ENCODE data around the gene RNASE4. TPM values are rescaled to one million over a fixed set of nuclear protein-coding genes. Genes with fewer than 3 reads are reported as not detected.
A peak's percentile ranks its signal among the peaks of the same experiment; 100 is the strongest.

Gene RNASE4
- total and polyA plus RNA-seq, 9 donors, result 42.0 to 183 (median 102) TPM

DNA sequence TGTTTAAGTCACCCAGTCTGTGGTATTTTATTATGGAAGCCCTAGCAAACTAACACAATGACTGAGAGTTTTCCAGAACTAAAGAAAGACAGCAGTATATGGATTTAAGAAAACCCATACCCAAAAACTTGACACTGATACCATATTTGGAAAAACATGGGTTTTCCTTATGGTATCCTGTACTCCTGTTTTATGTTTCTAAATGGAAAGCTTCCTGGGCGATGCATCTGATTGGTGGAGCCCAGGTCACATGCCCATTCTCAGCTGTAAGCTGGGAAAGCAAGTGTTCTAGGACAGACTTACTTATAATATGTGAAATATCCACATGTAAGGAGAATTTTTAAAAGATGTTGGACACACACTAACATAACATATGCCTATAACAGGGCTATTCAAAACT is 4.5 kb upstream of the RNASE4 start:
- Histone ChIP-seq H3K36me3 (no peaks in the 10 kb centered on the region), H3K27me3 (no peaks in the 10 kb centered on the region), H3K4me1 (ENCODE audit: insufficient read depth) (peaks cover 2% of the 10 kb centered on the region), H3K4me3 (no peak overlapping the region), H3K9me3 (no peaks in the 10 kb centered on the region), H3K27ac (no peak overlapping the region)
- WGBS, 3 donors, result 80 to 90% (median 84%) methylated on average over 1 of the region's 1 CpG
- peak in 4 of 5 donors; percentile 40 to 59 (median 45) for DNase-seq
- TF ChIP-seq EP300 (IDR thresholded peaks at IDR 0.05), result no peak
- no peak for TF ChIP-seq CTCF (IDR thresholded peaks at IDR 0.05)
- intact Hi-C loops (cut with DNase I), result loop anchor here (5.0 to 10.0 kb wide), 12 partner anchors 48 to 425 kb away; partner anchors contain the start of genes PARP2 (in 2 of the 4), NDRG2 (in 1 of the 4), PIP4P1 (in 1 of the 4) and TMEM253 (in 1 of the 4)

DNA sequence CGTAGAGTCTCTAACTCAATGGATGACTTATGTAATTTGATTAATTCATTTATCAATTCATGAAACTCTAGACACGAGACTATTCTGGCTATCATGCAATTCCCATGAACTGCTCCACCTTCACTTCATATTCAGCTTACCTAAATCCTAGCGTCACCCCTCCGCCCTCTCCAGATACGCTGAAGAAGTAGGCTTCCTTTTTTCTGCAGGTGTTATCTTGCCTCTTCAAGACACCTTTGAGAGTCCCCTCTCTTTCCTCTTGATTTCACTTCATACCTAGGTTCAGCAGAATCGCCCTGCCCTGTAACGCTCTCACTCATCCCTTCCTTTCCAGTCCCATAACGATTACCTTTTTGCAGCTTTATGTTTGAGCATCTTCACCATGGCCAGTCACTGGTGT is 4.0 kb upstream of the RNASE4 start:
- no peak for TF ChIP-seq CTCF (IDR thresholded peaks at IDR 0.05)
- TF ChIP-seq POLR2A (IDR thresholded peaks at IDR 0.05), result no peak
- TF ChIP-seq EP300 (IDR thresholded peaks at IDR 0.05), result no peak
- WGBS, 3 donors, result 40 to 64% (median 54%) methylated on average over 7 to 8 of the region's 8 CpGs
- intact Hi-C loops (cut with DNase I), result loop anchor here (5.0 to 10.0 kb wide), 12 partner anchors 48 to 424 kb away; partner anchors contain the start of genes PARP2 (in 2 of the 4), NDRG2 (in 1 of the 4), PIP4P1 (in 1 of the 4) and TMEM253 (in 1 of the 4)

GRCh38 chr14:20680843-20681347 is 3.5 kb upstream of the RNASE4 start:
- Histone ChIP-seq H3K27me3 (no peaks in the 10 kb centered on the region), H3K27ac (peak overlapping the region; percentile 98), H3K36me3 (no peaks in the 10 kb centered on the region), H3K4me3 (peak overlapping the region; percentile 82), H3K4me1 (ENCODE audit: insufficient read depth) (peaks cover 4% of the 10 kb centered on the region), H3K9me3 (no peaks in the 10 kb centered on the region)
- no peak for DNase-seq
- intact Hi-C loops (cut with DNase I), result loop anchor here (5.0 to 10.0 kb wide), 12 partner anchors 49 to 424 kb away; partner anchors contain the start of genes PARP2 (in 2 of the 4), NDRG2 (in 1 of the 4), PIP4P1 (in 1 of the 4) and TMEM253 (in 1 of the 4)
- no peak for TF ChIP-seq POLR2A (IDR thresholded peaks at IDR 0.05)
- TF ChIP-seq EP300 (IDR thresholded peaks at IDR 0.05), result no peak
- 2 to 7% (median 4%) methylated on average over 7 of the region's 7 CpGs for WGBS, 3 donors

More for the DNA sequence above, 4.0 kb upstream of the RNASE4 start:
- Histone ChIP-seq H3K4me1 (ENCODE audit: insufficient read depth) (peaks cover 2% of the 10 kb centered on the region), H3K9me3 (no peaks in the 10 kb centered on the region), H3K4me3 (no peak overlapping the region), H3K36me3 (no peaks in the 10 kb centered on the region), H3K27ac (peak overlapping the region in 1 of 2 donors; percentile 98), H3K27me3 (no peaks in the 10 kb centered on the region)
- no peak for DNase-seq

GRCh38 chr14:20681348-20682126 is 2.8 kb upstream of the RNASE4 start:
- TF ChIP-seq CTCF (IDR thresholded peaks at IDR 0.05) (peak in 1 of 3 donors; percentile 7), POLR2A (IDR thresholded peaks at IDR 0.05) (no peak)
- no peaks in the 10 kb centered on the region for H3K9me3 ChIP-seq
- peak; percentile 73 to 86 (median 86) for DNase-seq
- H3K27ac ChIP-seq, result peak overlapping the region; percentile 98
- WGBS, 3 donors, result 0 to 1% (median 1%) methylated on average over 25 of the region's 25 CpGs
- no peaks in the 10 kb centered on the region for H3K36me3 ChIP-seq
- H3K4me1 ChIP-seq (ENCODE audit: insufficient read depth), result peaks cover 4% of the 10 kb centered on the region
- intact Hi-C loops (cut with DNase I), result loop anchor here (2.0 to 10.0 kb wide), 13 partner anchors 49 to 423 kb away; partner anchors contain the start of genes PARP2 (in 2 of the 4), PIP4P1 (in 2 of the 4), NDRG2 (in 1 of the 4) and TMEM253 (in 1 of the 4)
- no peaks in the 10 kb centered on the region for H3K27me3 ChIP-seq
- peak overlapping the region; percentile 82 for H3K4me3 ChIP-seq

Measured in ovary (tissue), 9 donors.